Gastrocnemius medialis (tissue), 4 donors: ENCODE results near the gene NUP153. TPM values are rescaled to one million over a fixed set of nuclear protein-coding genes. Genes with fewer than 3 reads are reported as not detected.

ENCODE experiments used
- ATAC-seq, 2 donors: fragments of 150-250 bp; one replicate each; pipeline ENCODE4 v1.9.1; 2016
- DNase-seq, 2 donors: peaks; one replicate each; pipeline ENCODE4 v3.0.0-alpha.2; 2019
- H3K27ac ChIP-seq, 4 donors: fragments of 200-600 bp; sonication (generic); 1 replicate in 1 of 4; 2 replicates in 3 of 4; pipeline ENCODE4 v1.5.1; 2016 to 2018; ENCODE audit warnings: mild to moderate bottlenecking in 2 of 4, moderate library complexity in 1 of 4
- H3K27me3 ChIP-seq, 3 donors: fragments of 200-600 bp; sonication (generic) in 2 of 3; 1 replicate in 1 of 3; 2 replicates in 2 of 3; pipeline versions ENCODE4 v1.5.1 to v1.6.0; 2016 to 2019; ENCODE audit warnings: mild to moderate bottlenecking in 1 of 3, moderate library complexity in 1 of 3
- H3K36me3 ChIP-seq, 2 donors: fragments of 200-600 bp; sonication (generic) in 1 of 2; one replicate each; pipeline ENCODE4 v1.5.1; 2017 to 2018
- H3K4me1 ChIP-seq, 2 donors: fragments of 200-600 bp; sonication (generic) in 1 of 2; one replicate each; pipeline ENCODE4 v1.5.1; 2016 to 2017; ENCODE audit warnings: mild to moderate bottlenecking in 2 of 2
- H3K4me3 ChIP-seq, 4 donors: fragments of 200-600 bp; sonication (generic) in 3 of 4; 1 replicate in 1 of 4; 2 replicates in 3 of 4; pipeline ENCODE4 v1.5.1; 2016 to 2019; ENCODE audit warnings: mild to moderate bottlenecking in 2 of 4
- H3K9me3 ChIP-seq, 3 donors: fragments of 200-600 bp; sonication (generic) in 2 of 3; 1 replicate in 1 of 3; 2 replicates in 2 of 3; pipeline ENCODE4 v1.5.1; 2016 to 2019
- POLR2A ChIP-seq, 2 donors: fragments of 450-650 bp; IDR thresholded peaks; one replicate each; pipeline ENCODE4 v1.6.1; 2017; ENCODE audit warnings: antibody characterized with exemption in 2 of 2, mild to moderate bottlenecking in 2 of 2, moderate library complexity in 2 of 2
- in situ Hi-C, 4 donors: fragments of 200-750 bp; cut with MboI; loops; one replicate each; pipeline versions ENCODE4 v1.15.0 to v1.8.0; 2017; ENCODE audit warnings: low sequenced_read_pairs in 4 of 4
- intact Hi-C: fragments of 100-400 bp; cut with DNase I; formaldehyde crosslinking; loops from one replicate; pipeline ENCODE4 v1.15.1; 2023; ENCODE audit warnings: low total_unique reads
- total RNA-seq, 4 donors: library from RNA; depleted of rRNA; stranded (reverse); fragments of >200 nt; gene quantifications; one replicate each; pipeline versions ENCODE4 v1.1.0 to v1.2.3, GENCODE V29; 2016
- TF ChIP-seq, protein P1 (sequence below), 5 experiments: fragments of 450-650 bp in 3 of 5; fragments of 200-600 bp in 2 of 5; sonication (generic) in 2 of 5; IDR thresholded peaks in 4 of 5; conservative IDR thresholded peaks in 1 of 5; 1 replicate in 4 of 5; 2 replicates in 1 of 5; pipeline ENCODE4 v1.5.1; 2016 to 2019; ENCODE audit warnings: antibody characterized with exemption in 5 of 5, mild to moderate bottlenecking in 3 of 5, moderate library complexity in 3 of 5

NUP153 gene
- total RNA-seq, 4 donors from 2014 or later, result 29.7 to 44.2 (median 37.9) TPM

DNA sequence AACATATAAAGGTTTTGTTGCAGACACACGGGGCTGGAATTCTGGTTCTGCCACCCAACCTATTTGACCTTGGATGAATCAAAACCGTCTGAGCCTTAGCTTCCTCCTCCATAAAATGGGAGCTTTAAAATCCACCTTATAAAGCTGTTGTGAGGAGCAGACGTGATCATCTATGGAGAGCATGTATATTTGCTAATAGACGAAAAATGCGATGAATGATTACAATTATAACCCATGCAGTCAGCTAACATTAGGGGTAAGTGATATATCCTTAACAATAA lies 586 bp upstream of the NUP153 start:
- intact Hi-C loops, result loop anchor here (1.0 to 10.0 kb wide), 4 partner anchors 201 to 943 kb away; partner anchors contain the start of genes ATXN1, KDM1B, KIF13A and TPMT
- TF ChIP-seq POLR2A (IDR thresholded peaks at IDR 0.05), result no peak
- TF ChIP-seq, protein P1, sequence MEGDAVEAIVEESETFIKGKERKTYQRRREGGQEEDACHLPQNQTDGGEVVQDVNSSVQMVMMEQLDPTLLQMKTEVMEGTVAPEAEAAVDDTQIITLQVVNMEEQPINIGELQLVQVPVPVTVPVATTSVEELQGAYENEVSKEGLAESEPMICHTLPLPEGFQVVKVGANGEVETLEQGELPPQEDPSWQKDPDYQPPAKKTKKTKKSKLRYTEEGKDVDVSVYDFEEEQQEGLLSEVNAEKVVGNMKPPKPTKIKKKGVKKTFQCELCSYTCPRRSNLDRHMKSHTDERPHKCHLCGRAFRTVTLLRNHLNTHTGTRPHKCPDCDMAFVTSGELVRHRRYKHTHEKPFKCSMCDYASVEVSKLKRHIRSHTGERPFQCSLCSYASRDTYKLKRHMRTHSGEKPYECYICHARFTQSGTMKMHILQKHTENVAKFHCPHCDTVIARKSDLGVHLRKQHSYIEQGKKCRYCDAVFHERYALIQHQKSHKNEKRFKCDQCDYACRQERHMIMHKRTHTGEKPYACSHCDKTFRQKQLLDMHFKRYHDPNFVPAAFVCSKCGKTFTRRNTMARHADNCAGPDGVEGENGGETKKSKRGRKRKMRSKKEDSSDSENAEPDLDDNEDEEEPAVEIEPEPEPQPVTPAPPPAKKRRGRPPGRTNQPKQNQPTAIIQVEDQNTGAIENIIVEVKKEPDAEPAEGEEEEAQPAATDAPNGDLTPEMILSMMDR (IDR thresholded peaks at IDR 0.05 in 4 of 5, conservative IDR thresholded peaks at IDR 0.05 in 1 of 5), result no peak
- peak overlapping the region; percentile 66 to 96 (median 92) for H3K4me3 ChIP-seq
- H3K27ac ChIP-seq, result peak overlapping the region; percentile 96 to 100 (median 99)
- DNase-seq, result no peak
- H3K27me3 ChIP-seq, result no peaks in the 10 kb centered on the region
- ATAC-seq, result no peak
- peaks cover 24% of the 10 kb centered on the region in 2 donors for H3K4me1 ChIP-seq
- H3K9me3 ChIP-seq, result no peaks in the 10 kb centered on the region
- in situ Hi-C loops, result no loop called here
- no peaks in the 10 kb centered on the region for H3K36me3 ChIP-seq

DNA sequence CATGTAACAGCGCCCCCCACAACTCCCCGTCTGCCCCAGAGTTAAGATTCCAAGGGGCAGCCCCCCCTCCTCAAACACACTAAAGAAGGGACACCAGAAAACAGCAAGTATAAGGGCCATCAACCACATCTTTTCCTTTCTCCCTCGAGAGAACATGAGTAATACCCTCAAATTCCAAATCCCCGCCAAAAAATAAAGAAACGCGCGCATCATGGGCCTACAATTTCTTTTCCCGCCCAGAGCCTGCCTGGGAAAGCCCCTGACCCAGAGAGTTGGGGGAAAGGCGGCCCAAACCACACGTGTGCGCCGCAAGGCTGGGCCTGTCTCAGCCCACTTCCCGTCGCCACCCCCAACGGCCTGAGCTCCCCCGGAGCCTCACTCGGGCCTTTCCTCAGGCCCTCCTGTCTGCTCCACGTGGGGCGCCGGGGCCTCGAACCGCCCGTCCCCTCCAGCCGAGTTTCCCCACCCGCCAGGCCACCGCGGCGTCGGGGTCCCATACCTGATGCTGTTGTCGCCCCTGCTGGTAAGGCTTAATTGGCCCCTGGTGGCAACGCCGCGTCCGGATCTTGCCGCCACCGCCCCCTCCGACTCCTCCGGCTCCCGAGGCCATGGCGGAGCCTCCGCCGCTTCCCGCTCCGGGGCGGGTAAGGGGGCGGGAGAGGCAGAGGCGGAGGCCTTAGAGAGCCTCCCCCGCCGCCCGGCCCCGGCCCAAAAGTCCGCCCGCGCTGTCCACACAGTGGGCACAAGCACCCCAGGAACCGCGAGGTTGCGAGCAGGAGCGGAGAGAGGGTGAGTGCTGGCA lies 746 bp downstream of the NUP153 start:
- Histone ChIP-seq H3K4me1 (peaks cover 33 to 38% of the 10 kb centered on the region in 2 donors), H3K9me3 (no peaks in the 10 kb centered on the region), H3K4me3 (peak overlapping the region; percentile 66 to 96 (median 92)), H3K27ac (peak overlapping the region; percentile 96 to 100 (median 99)), H3K36me3 (no peaks in the 10 kb centered on the region), H3K27me3 (no peaks in the 10 kb centered on the region)
- in situ Hi-C loops, result no loop called here
- TF ChIP-seq, protein P1 (IDR thresholded peaks at IDR 0.05 in 4 of 5, conservative IDR thresholded peaks at IDR 0.05 in 1 of 5), result peak in 2 of 5 experiments; percentile 12 to 16
- TF ChIP-seq POLR2A (IDR thresholded peaks at IDR 0.05), result no peak
- peak; percentile 50 to 53 for ATAC-seq
- peak; percentile 48 to 54 for DNase-seq
- intact Hi-C loops, result loop anchor here (1.0 to 10.0 kb wide), 4 partner anchors 106 to 941 kb away; partner anchors contain the start of genes ATXN1, FAM8A1 and KIF13A

DNA sequence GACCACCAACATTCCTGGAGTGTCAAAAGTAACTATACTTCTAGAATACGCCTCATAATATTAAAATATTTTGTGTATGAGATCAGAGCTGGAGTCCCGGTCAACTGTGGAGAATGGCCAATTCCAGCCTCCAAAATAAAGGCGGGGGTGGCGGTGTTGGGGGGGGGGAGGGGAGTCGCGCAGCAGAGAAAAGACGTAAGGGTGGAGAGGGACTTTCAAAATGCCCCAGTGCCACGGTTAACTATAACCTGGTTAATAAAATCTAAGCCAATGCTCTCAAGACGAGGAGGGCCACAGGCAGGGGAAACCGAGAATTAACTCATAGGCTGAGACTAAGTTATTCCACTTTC lies 1.3 kb downstream of the NUP153 start:
- Histone ChIP-seq H3K4me3 (peak overlapping the region; percentile 66 to 96 (median 92)), H3K9me3 (no peaks in the 10 kb centered on the region), H3K36me3 (no peaks in the 10 kb centered on the region), H3K4me1 (peaks cover 33 to 43% of the 10 kb centered on the region in 2 donors), H3K27ac (peak overlapping the region; percentile 96 to 100 (median 99)), H3K27me3 (no peaks in the 10 kb centered on the region)
- intact Hi-C loops (loop anchor here (10.0 kb wide), 1 partner anchor 941 kb away; the partner anchor contains the start of gene ATXN1), in situ Hi-C loops (no loop called here)
- no peak for TF ChIP-seq POLR2A (IDR thresholded peaks at IDR 0.05)
- TF ChIP-seq, protein P1 (IDR thresholded peaks at IDR 0.05 in 4 of 5, conservative IDR thresholded peaks at IDR 0.05 in 1 of 5), result no peak
- ATAC-seq (peak; percentile 39 to 53), DNase-seq (peak; percentile 39 to 69)

DNA sequence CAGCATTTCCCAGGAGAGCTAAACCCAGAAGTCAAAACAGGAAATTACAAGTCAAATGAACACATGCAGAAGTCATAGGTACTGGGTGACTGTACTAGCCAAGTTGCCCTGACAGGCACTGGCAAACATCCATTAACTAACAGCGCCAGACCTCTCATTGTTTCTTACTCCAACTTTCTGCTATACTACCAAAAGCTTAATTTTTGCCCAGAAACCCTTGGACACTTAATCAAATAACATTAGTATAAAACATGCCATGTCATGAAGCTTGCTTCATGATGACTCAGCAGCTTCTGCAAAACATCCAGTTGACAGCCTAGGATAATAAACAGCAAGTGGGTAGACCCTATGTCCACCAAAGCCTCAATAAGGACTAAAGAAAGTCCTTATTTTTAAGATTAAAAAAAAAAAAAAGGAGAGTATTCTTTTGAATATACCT lies 3.5 kb downstream of the NUP153 start:
- no peaks in the 10 kb centered on the region for H3K9me3 ChIP-seq
- peak overlapping the region; percentile 96 to 100 (median 99) for H3K27ac ChIP-seq
- ATAC-seq, result no peak
- in situ Hi-C loops, result no loop called here
- H3K4me1 ChIP-seq, result peaks cover 33 to 48% of the 10 kb centered on the region in 2 donors
- DNase-seq, result no peak
- no peaks in the 10 kb centered on the region for H3K36me3 ChIP-seq
- H3K27me3 ChIP-seq, result no peaks in the 10 kb centered on the region
- intact Hi-C loops, result loop anchor here (10.0 kb wide), 1 partner anchor 938 kb away; the partner anchor contains the start of gene ATXN1
- peak overlapping the region in 3 of 4 donors; percentile 2 to 7 (median 6) for H3K4me3 ChIP-seq
- TF ChIP-seq POLR2A (IDR thresholded peaks at IDR 0.05), result no peak
- TF ChIP-seq, protein P1 (IDR thresholded peaks at IDR 0.05 in 4 of 5, conservative IDR thresholded peaks at IDR 0.05 in 1 of 5), result no peak
